Neural cell (in vitro differentiated cells): Measurements from ENCODE around the gene CIAO1. TPM values are rescaled to one million over a fixed set of nuclear protein-coding genes. Genes with fewer than 3 reads are reported as not detected.

Experiments used
- H2AFZ ChIP-seq: fragments of 200-600, 300-800 bp; sonication (generic), shearing (Covaris generic); 2 replicates; pipeline ENCODE4 v1.6.0; 2014; ENCODE audit warnings: low read depth, mild to moderate bottlenecking, antibody characterized with exemption, low read length, moderate library complexity
- H3F3A ChIP-seq: fragments of 200-600 bp; shearing (Covaris generic); 2 replicates; pipeline ENCODE4 v1.6.1; 2016; ENCODE audit warnings: mild to moderate bottlenecking, moderate library complexity, mixed read lengths, antibody characterized with exemption, low read length; ENCODE audit not compliant: insufficient read depth, poor library complexity, severe bottlenecking
- H3K27ac ChIP-seq: fragments of 200-600, 300-800 bp; sonication (generic), shearing (Covaris generic); 2 replicates; pipeline ENCODE4 v1.5.1; 2014; ENCODE audit warnings: mild to moderate bottlenecking, low read length, moderate library complexity
- H3K27me3 ChIP-seq: fragments of 300-800, 200-600 bp; sonication (generic), shearing (Covaris generic); 2 replicates; pipeline ENCODE4 v1.6.0; 2014; ENCODE audit warnings: mild to moderate bottlenecking, low read depth, low read length, moderate library complexity; ENCODE audit not compliant: insufficient read depth
- H3K36me3 ChIP-seq: fragments of 300-800, 200-600 bp; sonication (generic), shearing (Covaris generic); 2 replicates; pipeline ENCODE4 v1.5.1; 2014; ENCODE audit warnings: mild to moderate bottlenecking, antibody characterized with exemption, low read length, moderate library complexity; ENCODE audit not compliant: insufficient read depth
- H3K4me2 ChIP-seq: fragments of 300-800, 200-600 bp; sonication (generic), shearing (Covaris generic); 2 replicates; pipeline ENCODE4 v1.6.0; 2014; ENCODE audit warnings: mild to moderate bottlenecking, low read length
- H3K4me3 ChIP-seq: fragments of 300-800, 200-600 bp; sonication (generic), shearing (Covaris generic); 2 replicates; pipeline ENCODE4 v1.5.1; 2014; ENCODE audit warnings: mild to moderate bottlenecking, low read length, moderate library complexity
- H3K79me2 ChIP-seq: fragments of 200-600 bp; shearing (Covaris generic); replicated peaks from 2 replicates; pipeline ENCODE4 v1.6.0; 2014; ENCODE audit warnings: mild to moderate bottlenecking, low read length, moderate library complexity; ENCODE audit not compliant: insufficient read depth
- H3K9ac ChIP-seq: fragments of 300-800, 200-600 bp; sonication (generic), shearing (Covaris generic); 2 replicates; pipeline ENCODE4 v1.6.1; 2016; ENCODE audit warnings: mild to moderate bottlenecking, low read length, mixed read lengths
- H3K9me2 ChIP-seq: fragments of 200-600 bp; shearing (Covaris generic); 2 replicates; pipeline ENCODE4 v1.6.1; 2016; ENCODE audit warnings: mild to moderate bottlenecking, low read length, mixed read lengths; ENCODE audit not compliant: insufficient read depth
- H3K9me3 ChIP-seq: fragments of 200-600, 300-800 bp; sonication (generic), shearing (Covaris generic); 2 replicates; pipeline ENCODE4 v1.6.1; 2016; ENCODE audit warnings: mild to moderate bottlenecking, mixed run types, low read length, moderate library complexity, mixed read lengths
- H4K20me1 ChIP-seq: fragments of 200-600 bp; shearing (Covaris generic); 2 replicates; pipeline ENCODE4 v1.6.1; 2016; ENCODE audit warnings: mild to moderate bottlenecking, mixed run types; ENCODE audit not compliant: insufficient read depth
- CTCF ChIP-seq: fragments of 450-650 bp; IDR thresholded peaks from 2 replicates; pipeline ENCODE4 v1.5.1; 2014; ENCODE audit warnings: antibody characterized with exemption, mild to moderate bottlenecking, moderate library complexity; ENCODE audit not compliant: poor library complexity, severe bottlenecking
- EP300 ChIP-seq: fragments of 450-650 bp; conservative IDR thresholded peaks from 2 replicates; pipeline ENCODE4 v1.6.1; 2014; ENCODE audit warnings: antibody characterized with exemption, mild to moderate bottlenecking, moderate library complexity; ENCODE audit not compliant: poor library complexity, severe bottlenecking
- EZH2 ChIP-seq: fragments of 200-600, 300-800 bp; shearing (Covaris generic), sonication (generic); IDR thresholded peaks from 2 replicates; pipeline ENCODE4 v1.6.1; 2014; ENCODE audit warnings: antibody characterized with exemption, low read length, borderline replicate concordance, mild to moderate bottlenecking; ENCODE audit not compliant: insufficient read depth, poor library complexity, severe bottlenecking
- MXI1 ChIP-seq: fragments of 450-650 bp; conservative IDR thresholded peaks from 2 replicates; pipeline ENCODE4 v1.6.1; 2014; ENCODE audit warnings: antibody characterized with exemption, mild to moderate bottlenecking; ENCODE audit not compliant: poor library complexity, severe bottlenecking
- POLR2AphosphoS5 ChIP-seq: IDR thresholded peaks from 2 replicates; pipeline ENCODE4 v1.6.1; 2012
- RAD21 ChIP-seq: fragments of 450-650 bp; conservative IDR thresholded peaks from 2 replicates; pipeline ENCODE4 v1.6.1; 2014; ENCODE audit warnings: antibody characterized with exemption, mild to moderate bottlenecking, moderate library complexity
- REST ChIP-seq: IDR thresholded peaks from 2 replicates; pipeline ENCODE4 v1.6.1; 2012; ENCODE audit warnings: borderline replicate concordance
- SMC3 ChIP-seq: fragments of 450-650 bp; conservative IDR thresholded peaks from 2 replicates; pipeline ENCODE4 v1.6.1; 2014; ENCODE audit warnings: antibody characterized with exemption, mild to moderate bottlenecking, moderate library complexity; ENCODE audit not compliant: poor library complexity
- TAF1 ChIP-seq: IDR thresholded peaks from 2 replicates; pipeline ENCODE4 v1.6.1; 2012; ENCODE audit warnings: low read depth
- polyA plus RNA-seq: library from polyadenylated mRNA; depleted of rRNA; stranded (reverse); fragments of >200 nt; gene quantifications from 2 replicates; pipeline ENCODE4 v1.2.3, GENCODE V29; 2014

The CIAO1 gene
- polyA plus RNA-seq, 1 donor from 2014 or later = 182 TPM

- H3K27me3 ChIP-seq = no peaks in the 10 kb centered on the region
- no peaks in the 10 kb centered on the region for H3K9me3 ChIP-seq
- TF ChIP-seq RAD21 = no peak
- H3K79me2 ChIP-seq = no peaks in the 10 kb centered on the region
- H4K20me1 ChIP-seq = no peaks in the 10 kb centered on the region
- H3K4me2 ChIP-seq = no peak overlapping the region
- H3K4me3 ChIP-seq = no peak overlapping the region
- no peaks in the 10 kb centered on the region for H3F3A ChIP-seq
- no peak overlapping the region for H2AFZ ChIP-seq
- H3K27ac ChIP-seq = no peak overlapping the region
- no peaks in the 10 kb centered on the region for H3K9me2 ChIP-seq
- no peak overlapping the region for H3K9ac ChIP-seq
- H3K36me3 ChIP-seq = no peaks in the 10 kb centered on the region
Observed at GRCh38 chr2:96243843-96244242, 22.2 kb upstream of the CIAO1 start.

DNA sequence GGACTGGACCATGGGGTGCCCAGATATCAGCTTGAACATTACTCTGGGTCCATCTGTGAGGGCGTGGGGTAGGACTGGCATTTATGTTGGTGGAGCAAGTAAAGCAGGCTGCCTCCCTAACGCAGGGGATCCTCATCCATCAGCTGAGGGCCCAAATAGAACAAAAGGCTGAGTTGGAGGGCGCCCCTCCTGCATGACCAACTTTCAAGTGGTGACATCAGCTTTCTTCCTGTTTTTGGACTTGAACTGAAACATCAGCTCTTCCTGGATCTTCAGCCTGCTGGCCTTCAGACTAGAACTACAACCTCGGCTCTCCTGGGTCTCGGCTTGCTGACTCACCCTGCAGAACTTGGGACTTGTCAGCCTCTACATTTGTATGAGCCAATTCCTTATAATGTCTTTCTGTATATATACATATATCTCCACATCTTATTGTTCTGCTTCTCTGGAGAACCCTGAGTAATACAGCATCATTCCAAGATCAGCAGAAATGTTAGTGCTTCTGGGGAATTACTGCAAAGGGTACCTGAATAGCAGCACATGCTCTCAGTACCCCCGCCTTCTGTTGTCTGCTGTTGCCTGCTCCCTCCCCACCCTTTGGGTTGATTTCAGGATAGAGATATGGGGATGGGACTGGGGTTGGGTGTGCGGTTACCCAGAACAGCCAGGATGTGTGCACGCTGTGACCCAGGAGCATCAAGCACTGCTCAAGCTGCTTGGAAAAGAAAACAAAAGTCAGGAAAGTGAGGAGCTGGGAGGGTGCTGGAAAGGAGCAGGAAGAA lies 20.2 kb upstream of the CIAO1 start:
- Histone ChIP-seq H4K20me1 (no peaks in the 10 kb centered on the region), H3K27me3 (no peaks in the 10 kb centered on the region), H3K9me3 (no peaks in the 10 kb centered on the region), H3K36me3 (no peaks in the 10 kb centered on the region), H3K9ac (no peak overlapping the region), H3K4me3 (no peak overlapping the region), H3K79me2 (no peaks in the 10 kb centered on the region), H3K9me2 (no peaks in the 10 kb centered on the region), H3F3A (no peaks in the 10 kb centered on the region), H3K4me2 (no peak overlapping the region), H2AFZ (no peak overlapping the region), H3K27ac (no peak overlapping the region)
- TF ChIP-seq EZH2 (no peak), CTCF (no peak), MXI1 (no peak), REST (no peak), POLR2AphosphoS5 (no peak), RAD21 (no peak), SMC3 (no peak), EP300 (no peak), TAF1 (no peak)
